OCI-LY7 (cell line): ENCODE data around the gene APH1B. TPM values are rescaled to one million over a fixed set of nuclear protein-coding genes. Genes with fewer than 3 reads are reported as not detected.

ENCODE experiments used
- BruUV-seq: library from RNA; stranded (reverse); fragments of 400-500 nt; replicated peaks from 2 replicates; lab custom pipeline; 2021; lab: Mats Ljungman, UMichigan
- CTCF ChIA-PET: fragments of 300-600 bp; sonication (Branson Sonifier 250); formaldehyde crosslinking; loops from one replicate; lab custom pipeline; 2022; ENCODE audit warnings: antibody characterized with exemption; ENCODE audit not compliant: unreplicated experiment; lab: Charles Lee
- POLR2A ChIA-PET: fragments of 300-600 bp; sonication (Branson Sonifier 250); formaldehyde crosslinking; loops from one replicate; lab custom pipeline; 2022; ENCODE audit warnings: antibody characterized with exemption; lab: Charles Lee
- DNase-seq: peaks from one replicate; pipeline ENCODE4 v3.0.0-alpha.2; 2015; ENCODE audit warnings: low spot score
- H2AFZ ChIP-seq: fragments of 200-600 bp; sonication (generic), shearing (Covaris generic); 2 replicates; pipeline ENCODE4 v1.6.1; 2014; ENCODE audit warnings: mild to moderate bottlenecking, antibody characterized with exemption, low read length, moderate library complexity
- H3K27ac ChIP-seq: fragments of 200-600 bp; sonication (generic); 2 replicates; pipeline ENCODE4 v1.5.1; 2014; ENCODE audit warnings: mixed run types, low read depth, mild to moderate bottlenecking, moderate library complexity, low read length, inconsistent platforms; ENCODE audit not compliant: poor library complexity, severe bottlenecking
- H3K36me3 ChIP-seq: fragments of 200-600 bp; sonication (generic); 2 replicates; pipeline ENCODE4 v1.6.1; 2014; ENCODE audit warnings: mild to moderate bottlenecking, antibody characterized with exemption, low read length, moderate library complexity, mixed read lengths; ENCODE audit not compliant: insufficient read depth
- H3K4me1 ChIP-seq: fragments of 200-600 bp; sonication (generic); 2 replicates; pipeline ENCODE4 v1.5.1; 2014; ENCODE audit warnings: mild to moderate bottlenecking, low read length; ENCODE audit not compliant: insufficient read depth, poor library complexity, severe bottlenecking
- H3K4me2 ChIP-seq: fragments of 200-600 bp; sonication (generic); 2 replicates; pipeline ENCODE4 v1.6.1; 2014; ENCODE audit warnings: mild to moderate bottlenecking, low read length
- H3K4me3 ChIP-seq: fragments of 200-600 bp; sonication (generic); 2 replicates; pipeline ENCODE4 v1.5.1; 2014; ENCODE audit warnings: mild to moderate bottlenecking, low read depth, low read length; ENCODE audit not compliant: poor library complexity, severe bottlenecking
- H3K79me2 ChIP-seq: fragments of 200-600 bp; sonication (generic); 2 replicates; pipeline ENCODE4 v1.6.1; 2016; ENCODE audit warnings: low read depth, mild to moderate bottlenecking, low read length, moderate library complexity, mixed read lengths; ENCODE audit not compliant: insufficient read depth
- H3K9me2 ChIP-seq: fragments of 200-600 bp; sonication (generic); 2 replicates; pipeline ENCODE4 v1.6.1; 2016; ENCODE audit warnings: mild to moderate bottlenecking, low read length, mixed read lengths; ENCODE audit not compliant: insufficient read depth
- H3K9me3 ChIP-seq: fragments of 200-600 bp; sonication (generic); 2 replicates; pipeline ENCODE4 v1.6.1; 2014; ENCODE audit warnings: mild to moderate bottlenecking, mixed run types, low read length, mixed read lengths
- H4K20me1 ChIP-seq: fragments of 200-600 bp; sonication (generic); 2 replicates; pipeline ENCODE4 v1.6.1; 2014; ENCODE audit warnings: mild to moderate bottlenecking, antibody characterized with exemption, low read length, moderate library complexity, mixed read lengths; ENCODE audit not compliant: insufficient read depth
- CTCF ChIP-seq: fragments of 200-600 bp; sonication (generic); conservative IDR thresholded peaks from 2 replicates; pipeline ENCODE4 v1.5.1; 2014; ENCODE audit warnings: mild to moderate bottlenecking, antibody characterized with exemption, low read length, moderate library complexity, mixed read lengths
- EZH2phosphoT487 ChIP-seq: fragments of 200-600 bp; sonication (generic); IDR thresholded peaks from 2 replicates; pipeline ENCODE4 v1.6.1; 2018; ENCODE audit warnings: low read depth, borderline replicate concordance, mild to moderate bottlenecking, mixed run types, antibody characterized with exemption, low read length, moderate library complexity, mixed read lengths
- intact Hi-C: fragments of 100-400 bp; cut with micrococcal nuclease; formaldehyde crosslinking; loops from one replicate; pipeline ENCODE4 v1.10.0; 2022; ENCODE audit not compliant: unreplicated experiment
- total RNA-seq, 2 experiments: library from RNA; depleted of rRNA in 1 of 2; stranded (reverse); fragments of >200 nt in 1 of 2; shearing (Covaris generic) in 1 of 2; gene quantifications; 2 replicates each; pipeline ENCODE4 v1.2.3, GENCODE V29; 2014 to 2022

The APH1B gene
- total RNA-seq, 2 experiments from 2014 or later, result 8.3 to 24.1 TPM

GRCh38 chr15:63294359-63294758 is 17.0 kb downstream of the APH1B start:
- intact Hi-C loops, result no loop called here
- Histone ChIP-seq H3K4me1 (no peaks in the 10 kb centered on the region), H3K9me2 (no peaks in the 10 kb centered on the region), H3K4me3 (no peak overlapping the region), H2AFZ (no peak overlapping the region), H3K79me2 (no peaks in the 10 kb centered on the region), H3K9me3 (no peaks in the 10 kb centered on the region), H3K36me3 (no peaks in the 10 kb centered on the region), H3K27ac (no peak overlapping the region), H3K4me2 (no peak overlapping the region), H4K20me1 (no peaks in the 10 kb centered on the region)
- ChIA-PET POLR2A (no interaction called here), CTCF (no interaction called here)
- no TSS peak for BruUV-seq
- TF ChIP-seq EZH2phosphoT487, result no peak
- TF ChIP-seq CTCF, result no peak
- DNase-seq, result no peak

DNA sequence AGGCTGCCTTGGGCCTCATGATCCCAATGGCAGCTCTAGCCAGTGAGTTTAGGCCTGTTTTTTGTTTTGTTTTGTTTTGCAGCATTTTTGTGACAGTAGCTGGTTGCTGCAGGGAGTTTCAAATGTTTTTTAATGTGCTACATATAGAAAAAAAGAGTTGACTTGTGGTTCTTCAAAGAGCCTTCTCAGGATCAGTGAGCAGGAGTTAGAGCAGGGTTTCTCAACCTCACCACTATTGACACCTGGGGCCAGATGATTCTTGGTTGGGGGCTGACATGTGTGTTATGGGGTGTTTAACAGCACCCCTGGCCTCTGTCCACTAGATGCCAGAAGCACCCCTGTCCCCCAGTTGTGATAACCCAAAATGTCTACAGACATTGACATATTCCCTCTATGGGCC is 17.9 kb downstream of the APH1B start:
- no peak overlapping the region for H2AFZ ChIP-seq
- DNase-seq, result no peak
- POLR2A ChIA-PET, result interaction anchor here (0.7 kb wide), 1 partner anchor 17 kb away, joined by 4 read pairs; no protein-coding TSS in a partner anchor
- H3K9me3 ChIP-seq, result no peaks in the 10 kb centered on the region
- H3K79me2 ChIP-seq, result no peaks in the 10 kb centered on the region
- intact Hi-C loops, result no loop called here
- no TSS peak for BruUV-seq
- no peaks in the 10 kb centered on the region for H4K20me1 ChIP-seq
- TF ChIP-seq EZH2phosphoT487, result no peak
- TF ChIP-seq CTCF, result no peak
- no peaks in the 10 kb centered on the region for H3K4me1 ChIP-seq
- no peaks in the 10 kb centered on the region for H3K9me2 ChIP-seq
- H3K27ac ChIP-seq, result no peak overlapping the region
- no peak overlapping the region for H3K4me3 ChIP-seq
- CTCF ChIA-PET, result no interaction called here
- no peak overlapping the region for H3K4me2 ChIP-seq
- no peaks in the 10 kb centered on the region for H3K36me3 ChIP-seq

DNA sequence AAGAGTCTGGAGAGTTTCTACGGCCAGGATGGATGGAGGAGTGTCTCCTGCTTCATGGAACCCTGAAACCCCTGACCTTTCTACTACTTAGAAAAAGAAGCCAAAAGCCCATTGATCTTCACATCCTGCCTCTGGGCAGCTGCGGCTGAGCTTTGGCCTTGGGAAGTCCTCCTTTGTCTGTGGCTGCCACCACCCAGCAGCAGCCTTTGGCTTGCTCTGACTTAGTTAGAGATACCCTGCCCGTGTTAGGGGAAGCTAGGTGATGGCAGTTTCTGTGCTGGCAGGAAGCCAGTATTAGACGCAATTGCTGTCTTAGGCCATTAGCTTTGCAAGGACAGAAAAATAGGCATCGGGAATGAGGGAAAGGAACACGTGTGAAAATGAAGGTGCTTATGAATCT is 18.8 kb downstream of the APH1B start:
- H3K9me3 ChIP-seq, result no peaks in the 10 kb centered on the region
- no TSS peak for BruUV-seq
- intact Hi-C loops, result no loop called here
- H3K9me2 ChIP-seq, result no peaks in the 10 kb centered on the region
- no peak overlapping the region for H3K4me3 ChIP-seq
- no peaks in the 10 kb centered on the region for H3K4me1 ChIP-seq
- ChIA-PET CTCF (no interaction called here), POLR2A (interaction anchor here (0.7 kb wide), 1 partner anchor 47 kb away, joined by 3 read pairs; no protein-coding TSS in a partner anchor)
- no peaks in the 10 kb centered on the region for H3K36me3 ChIP-seq
- no peak overlapping the region for H3K27ac ChIP-seq
- TF ChIP-seq CTCF (no peak), EZH2phosphoT487 (no peak)
- H2AFZ ChIP-seq, result no peak overlapping the region
- DNase-seq, result no peak
- no peaks in the 10 kb centered on the region for H3K79me2 ChIP-seq
- no peaks in the 10 kb centered on the region for H4K20me1 ChIP-seq
- H3K4me2 ChIP-seq, result no peak overlapping the region
